ACC112 (cell line): Measurements from ENCODE around the gene SLC39A6.
"Not testable (repeated sequence)": the region's sequence is repeated elsewhere in the genome, so short reads cannot be mapped to it uniquely, and the experiment has no call there.

Experiments
- H2AFZ ChIP-seq: fragments of 200-600 bp; sonication (generic); one replicate; pipeline ENCODE4 v1.6.0; 2017; ENCODE audit warnings: antibody characterized with exemption, low read length; ENCODE audit not compliant: unreplicated experiment
- H3K27ac ChIP-seq: fragments of 200-600 bp; sonication (generic); 2 replicates; pipeline ENCODE4 v1.5.1; 2014; ENCODE audit warnings: low read depth, mild to moderate bottlenecking, antibody characterized with exemption, low read length, moderate library complexity
- H3K27me3 ChIP-seq: fragments of 200-600 bp; sonication (generic); 2 replicates; pipeline ENCODE4 v1.6.1; 2014; ENCODE audit warnings: mild to moderate bottlenecking, antibody characterized with exemption, low read length, moderate library complexity, mixed read lengths; ENCODE audit not compliant: insufficient read depth
- H3K36me3 ChIP-seq: fragments of 200-600 bp; sonication (generic); 2 replicates; pipeline ENCODE4 v1.6.1; 2016; ENCODE audit warnings: mild to moderate bottlenecking, antibody characterized with exemption, low read length, moderate library complexity, mixed read lengths; ENCODE audit not compliant: insufficient read depth
- H3K4me1 ChIP-seq: fragments of 200-600 bp; sonication (generic); one replicate; pipeline ENCODE4 v1.6.1; 2016; ENCODE audit warnings: low read length, mixed read lengths; ENCODE audit not compliant: insufficient read depth, unreplicated experiment, control insufficient read depth
- H3K4me3 ChIP-seq: fragments of 200-600 bp; sonication (generic); 2 replicates; pipeline ENCODE4 v1.5.1; 2014; ENCODE audit warnings: mild to moderate bottlenecking, low read depth, low read length
- H3K79me2 ChIP-seq: fragments of 200-600 bp; sonication (generic); one replicate; pipeline ENCODE4 v1.6.0; 2016; ENCODE audit warnings: low read length; ENCODE audit not compliant: control insufficient read depth, unreplicated experiment, insufficient read depth

SLC39A6 gene

GRCh38 chr18:36101943-36102342, 27.2 kb downstream of the SLC39A6 start:
- Histone ChIP-seq H3K79me2 (no peaks in the 10 kb centered on the region), H3K27ac (no peak overlapping the region), H2AFZ (no peak overlapping the region), H3K4me1 (no peaks in the 10 kb centered on the region), H3K36me3 (no peaks in the 10 kb centered on the region), H3K4me3 (no peak overlapping the region), H3K27me3 (no peaks in the 10 kb centered on the region)

- H3K27ac ChIP-seq, result no peak overlapping the region
- H3K79me2 ChIP-seq, result no peaks in the 10 kb centered on the region
Observed at GRCh38 chr18:36099311-36099710, 29.8 kb downstream of the SLC39A6 start.

DNA sequence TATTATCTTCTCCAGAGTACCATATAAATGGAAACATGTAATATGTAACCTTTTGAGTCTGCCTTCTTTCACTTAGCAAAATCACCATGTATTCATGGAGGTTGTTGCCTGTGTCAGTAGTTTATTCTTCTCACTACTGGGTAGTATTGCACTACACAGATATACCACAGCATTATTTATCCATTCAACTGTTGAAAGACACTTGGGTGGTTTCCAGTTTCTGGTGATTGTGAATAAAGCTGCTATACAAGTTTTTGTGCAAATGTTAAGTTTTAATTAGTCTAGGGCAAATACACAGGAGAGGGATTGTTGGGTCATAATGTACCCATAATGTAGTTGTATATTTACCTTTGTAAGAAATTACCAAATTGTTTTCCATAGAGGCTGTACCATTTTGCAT, 32.2 kb downstream of the SLC39A6 start:
- Histone ChIP-seq H2AFZ (no peak overlapping the region), H3K79me2 (no peaks in the 10 kb centered on the region), H3K36me3 (no peaks in the 10 kb centered on the region), H3K4me1 (no peaks in the 10 kb centered on the region), H3K27ac (no peak overlapping the region), H3K27me3 (no peaks in the 10 kb centered on the region), H3K4me3 (no peak overlapping the region)

More at GRCh38 chr18:36099311-36099710, 29.8 kb downstream of the SLC39A6 start:
- H3K4me1 ChIP-seq, result no peaks in the 10 kb centered on the region
- H3K27me3 ChIP-seq, result no peaks in the 10 kb centered on the region
- H3K36me3 ChIP-seq, result no peaks in the 10 kb centered on the region
- H3K4me3 ChIP-seq, result no peak overlapping the region
- no peak overlapping the region for H2AFZ ChIP-seq

DNA sequence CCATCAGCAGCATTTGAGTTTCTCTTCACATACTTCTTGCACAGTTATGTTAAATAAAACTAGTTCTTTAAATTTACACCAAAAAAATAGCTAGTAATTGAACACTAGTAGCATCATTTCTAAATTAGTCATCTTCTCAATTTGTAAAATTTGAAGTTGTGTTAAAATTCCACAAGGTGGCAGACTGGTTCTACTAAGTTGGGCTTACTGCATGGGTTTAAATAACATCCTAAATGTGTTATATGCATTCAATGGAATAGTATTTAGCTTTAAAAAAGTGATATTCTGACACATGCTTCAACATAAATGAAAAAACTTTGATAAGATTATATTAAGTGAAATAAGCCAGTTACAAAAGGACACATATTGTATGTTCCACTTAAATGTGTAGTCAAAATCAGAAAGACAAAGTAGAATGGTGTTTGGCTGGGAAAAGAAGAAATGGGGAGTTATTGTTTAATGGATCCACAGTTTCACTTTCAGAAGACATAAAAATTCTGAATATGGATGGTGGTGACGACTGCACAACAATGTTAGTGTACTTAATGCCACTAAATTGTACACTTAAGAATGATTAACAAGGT, 33.1 kb downstream of the SLC39A6 start:
- H3K27me3 ChIP-seq, result no peaks in the 10 kb centered on the region
- no peaks in the 10 kb centered on the region for H3K4me1 ChIP-seq
- no peak overlapping the region for H3K4me3 ChIP-seq
- H3K79me2 ChIP-seq, result no peaks in the 10 kb centered on the region
- H2AFZ ChIP-seq, result no peak overlapping the region
- no peak overlapping the region for H3K27ac ChIP-seq
- H3K36me3 ChIP-seq, result no peaks in the 10 kb centered on the region

- Histone ChIP-seq H3K4me3 (no peak overlapping the region), H3K27me3 (no peaks in the 10 kb centered on the region), H3K4me1 (no peaks in the 10 kb centered on the region), H3K36me3 (no peaks in the 10 kb centered on the region), H2AFZ (no peak overlapping the region), H3K79me2 (no peaks in the 10 kb centered on the region), H3K27ac (no peak overlapping the region)
Observed at GRCh38 chr18:36094431-36094830, 34.7 kb downstream of the SLC39A6 start.

GRCh38 chr18:36092116-36092515, 37.0 kb downstream of the SLC39A6 start:
- not testable (repeated sequence) for H3K27me3 ChIP-seq, H3K27ac ChIP-seq, H3K4me3 ChIP-seq

DNA sequence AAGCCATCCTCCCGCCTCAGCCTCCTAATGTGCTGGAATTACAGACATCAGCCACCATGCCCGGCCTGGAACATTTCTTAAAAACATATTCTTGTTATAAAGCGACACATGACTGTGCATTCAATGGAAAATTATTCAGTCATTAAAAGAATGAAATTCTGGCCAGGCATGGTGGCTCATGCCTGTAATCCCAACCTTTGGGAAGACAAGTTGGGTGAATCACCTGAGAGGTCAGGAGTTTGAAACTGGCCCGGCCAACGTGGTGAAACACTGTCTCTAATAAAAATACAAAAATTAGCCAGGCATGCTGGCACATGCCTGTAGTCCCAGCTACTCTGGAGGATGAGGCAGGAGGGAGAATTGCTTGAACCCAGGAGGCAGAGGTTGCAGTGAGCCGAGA, 40.1 kb downstream of the SLC39A6 start:
- Histone ChIP-seq H3K79me2 (no peaks in the 10 kb centered on the region), H3K36me3 (no peaks in the 10 kb centered on the region), H3K27me3 (no peaks in the 10 kb centered on the region)

More at GRCh38 chr18:36092116-36092515, 37.0 kb downstream of the SLC39A6 start:
- not testable (repeated sequence) for H3K79me2 ChIP-seq, H3K4me1 ChIP-seq, H2AFZ ChIP-seq, H3K36me3 ChIP-seq

DNA sequence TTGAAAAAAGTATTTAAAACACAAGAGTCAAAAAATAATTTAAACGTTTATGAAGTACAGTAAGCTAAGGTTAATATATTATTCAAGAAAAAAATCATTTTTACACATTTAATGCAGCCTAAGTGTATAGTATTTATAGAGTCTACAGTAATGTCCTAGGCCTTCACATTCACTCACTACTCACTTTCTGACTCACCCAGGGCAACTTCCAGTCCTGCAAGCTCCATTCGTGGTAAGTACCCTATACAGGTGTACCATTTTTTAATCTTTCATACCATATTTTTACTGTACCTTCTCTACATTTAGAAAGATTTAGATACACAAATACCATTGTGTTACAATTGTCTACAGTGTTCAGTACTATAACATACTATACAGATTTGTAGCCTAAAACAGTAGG, 40.9 kb downstream of the SLC39A6 start:
- no peak overlapping the region for H2AFZ ChIP-seq
- no peaks in the 10 kb centered on the region for H3K27me3 ChIP-seq
- H3K4me1 ChIP-seq, result no peaks in the 10 kb centered on the region
- no peak overlapping the region for H3K27ac ChIP-seq
- no peak overlapping the region for H3K4me3 ChIP-seq
- no peaks in the 10 kb centered on the region for H3K79me2 ChIP-seq
- no peaks in the 10 kb centered on the region for H3K36me3 ChIP-seq

More for the DNA sequence above, 40.1 kb downstream of the SLC39A6 start:
- Histone ChIP-seq H2AFZ (no peak overlapping the region), H3K27ac (no peak overlapping the region), H3K4me3 (no peak overlapping the region), H3K4me1 (no peaks in the 10 kb centered on the region)

DNA sequence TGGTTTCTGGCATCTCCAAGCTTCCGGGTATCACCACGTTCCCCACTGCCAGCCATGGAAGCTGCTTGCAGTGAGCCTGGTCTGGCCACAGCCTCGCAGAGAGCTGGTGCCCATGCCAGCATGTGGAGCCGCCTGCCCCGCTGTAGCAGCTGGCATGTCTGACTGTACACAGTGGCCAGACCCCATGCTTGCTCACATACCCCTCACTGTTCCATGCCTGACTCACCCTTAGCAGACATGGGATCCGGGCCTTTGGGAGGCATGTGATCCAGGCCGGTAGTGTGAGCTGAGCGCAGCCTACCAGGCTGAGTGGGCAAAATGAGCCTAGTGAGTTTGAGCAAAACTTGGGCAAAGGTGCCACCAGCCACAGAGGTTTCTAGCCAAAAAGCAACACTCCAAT, 43.0 kb downstream of the SLC39A6 start:
- no peak overlapping the region for H2AFZ ChIP-seq
- H3K4me3 ChIP-seq, result no peak overlapping the region
- H3K4me1 ChIP-seq, result no peaks in the 10 kb centered on the region
- H3K36me3 ChIP-seq, result no peaks in the 10 kb centered on the region
- H3K27ac ChIP-seq, result no peak overlapping the region
- no peaks in the 10 kb centered on the region for H3K79me2 ChIP-seq
- H3K27me3 ChIP-seq, result no peaks in the 10 kb centered on the region; the same call in 1 of the 2 replicates

- Histone ChIP-seq H3K27me3 (peaks cover 3% of the 10 kb centered on the region; the same call in 1 of the 2 replicates), H2AFZ (no peak overlapping the region), H3K4me1 (no peaks in the 10 kb centered on the region), H3K4me3 (no peak overlapping the region), H3K79me2 (no peaks in the 10 kb centered on the region), H3K36me3 (no peaks in the 10 kb centered on the region), H3K27ac (no peak overlapping the region)
Observed at GRCh38 chr18:36085195-36085594, 43.9 kb downstream of the SLC39A6 start.

- no peaks in the 10 kb centered on the region for H3K79me2 ChIP-seq
- H3K36me3 ChIP-seq, result no peaks in the 10 kb centered on the region
- peaks cover 5% of the 10 kb centered on the region; the same call in 1 of the 2 replicates for H3K27me3 ChIP-seq
- no peaks in the 10 kb centered on the region for H3K4me1 ChIP-seq
- no peak overlapping the region for H3K27ac ChIP-seq
- H3K4me3 ChIP-seq, result no peak overlapping the region
- H2AFZ ChIP-seq, result no peak overlapping the region
Observed at GRCh38 chr18:36083729-36084128, 45.4 kb downstream of the SLC39A6 start.
